Chondrocyte (in vitro differentiated cells): ENCODE results near the gene CAPN5. TPM values are rescaled to one million over a fixed set of nuclear protein-coding genes. Genes with fewer than 3 reads are reported as not detected.

ENCODE experiments used
- DNase-seq: peaks from one replicate; pipeline ENCODE4 v3.0.0; 2021; ENCODE audit warnings: mixed read lengths, low spot score
- H3K27ac Mint-ChIP-seq: one replicate; pipeline ENCODE4 v1.8.0; 2021; ENCODE audit warnings: mild to moderate bottlenecking, moderate library complexity, mixed read lengths; ENCODE audit not compliant: unreplicated experiment
- H3K27me3 Mint-ChIP-seq: 2 replicates; pipeline ENCODE4 v1.8.0; 2021; ENCODE audit warnings: low read depth, mixed read lengths
- H3K36me3 Mint-ChIP-seq: 2 replicates; pipeline ENCODE4 v1.8.0; 2021; ENCODE audit warnings: low read depth, mixed read lengths
- H3K4me1 Mint-ChIP-seq: 2 replicates; pipeline ENCODE4 v1.8.0; 2021; ENCODE audit warnings: low read depth, mild to moderate bottlenecking, mixed read lengths
- H3K4me3 Mint-ChIP-seq: one replicate; pipeline ENCODE4 v1.8.0; 2021; ENCODE audit warnings: mild to moderate bottlenecking, moderate library complexity, mixed read lengths; ENCODE audit not compliant: unreplicated experiment
- H3K9me3 Mint-ChIP-seq: 2 replicates; pipeline ENCODE4 v1.8.0; 2021; ENCODE audit warnings: low read depth, mixed read lengths
- total RNA-seq: library from RNA; stranded (reverse); gene quantifications from 3 replicates; pipeline ENCODE4 v1.2.1, GENCODE V29; 2021
- TF ChIP-seq, protein P1 (sequence below): fragments of 200-600 bp; sonication (generic); IDR thresholded peaks from 2 replicates; pipeline ENCODE4 v1.5.0; 2021; ENCODE audit warnings: antibody characterized with exemption, mild to moderate bottlenecking, moderate library complexity

The CAPN5 gene
- total RNA-seq, 1 donor from 2014 or later = 11.9 TPM

DNA sequence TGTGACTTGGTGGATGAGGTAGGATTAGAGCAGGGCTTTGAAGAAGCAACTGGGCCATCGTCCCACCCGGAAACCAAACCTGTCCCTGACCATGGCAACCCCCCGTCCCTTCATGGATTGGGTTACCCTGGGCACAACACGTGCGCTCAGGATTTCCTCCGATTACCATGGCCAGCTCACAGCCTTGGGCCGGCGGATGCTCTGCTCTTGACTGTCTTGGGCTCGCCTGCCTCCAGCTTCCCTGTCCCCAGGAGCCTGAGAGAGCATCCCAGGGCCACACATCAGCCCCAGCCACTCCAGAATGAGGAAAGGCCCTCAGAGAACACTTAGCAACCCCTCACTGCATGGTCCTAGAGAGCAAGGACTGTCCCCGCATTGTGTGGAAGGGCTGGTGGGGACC is 84.1 kb downstream of the CAPN5 start:
- Mint-ChIP-seq H3K9me3 (no peaks in the 10 kb centered on the region), H3K27ac (no peak overlapping the region), H3K27me3 (peaks cover 4% of the 10 kb centered on the region), H3K36me3 (no peaks in the 10 kb centered on the region), H3K4me1 (peaks cover 13% of the 10 kb centered on the region), H3K4me3 (no peak overlapping the region)
- TF ChIP-seq, protein P1, sequence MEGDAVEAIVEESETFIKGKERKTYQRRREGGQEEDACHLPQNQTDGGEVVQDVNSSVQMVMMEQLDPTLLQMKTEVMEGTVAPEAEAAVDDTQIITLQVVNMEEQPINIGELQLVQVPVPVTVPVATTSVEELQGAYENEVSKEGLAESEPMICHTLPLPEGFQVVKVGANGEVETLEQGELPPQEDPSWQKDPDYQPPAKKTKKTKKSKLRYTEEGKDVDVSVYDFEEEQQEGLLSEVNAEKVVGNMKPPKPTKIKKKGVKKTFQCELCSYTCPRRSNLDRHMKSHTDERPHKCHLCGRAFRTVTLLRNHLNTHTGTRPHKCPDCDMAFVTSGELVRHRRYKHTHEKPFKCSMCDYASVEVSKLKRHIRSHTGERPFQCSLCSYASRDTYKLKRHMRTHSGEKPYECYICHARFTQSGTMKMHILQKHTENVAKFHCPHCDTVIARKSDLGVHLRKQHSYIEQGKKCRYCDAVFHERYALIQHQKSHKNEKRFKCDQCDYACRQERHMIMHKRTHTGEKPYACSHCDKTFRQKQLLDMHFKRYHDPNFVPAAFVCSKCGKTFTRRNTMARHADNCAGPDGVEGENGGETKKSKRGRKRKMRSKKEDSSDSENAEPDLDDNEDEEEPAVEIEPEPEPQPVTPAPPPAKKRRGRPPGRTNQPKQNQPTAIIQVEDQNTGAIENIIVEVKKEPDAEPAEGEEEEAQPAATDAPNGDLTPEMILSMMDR = no peak
- DNase-seq = no peak

DNA sequence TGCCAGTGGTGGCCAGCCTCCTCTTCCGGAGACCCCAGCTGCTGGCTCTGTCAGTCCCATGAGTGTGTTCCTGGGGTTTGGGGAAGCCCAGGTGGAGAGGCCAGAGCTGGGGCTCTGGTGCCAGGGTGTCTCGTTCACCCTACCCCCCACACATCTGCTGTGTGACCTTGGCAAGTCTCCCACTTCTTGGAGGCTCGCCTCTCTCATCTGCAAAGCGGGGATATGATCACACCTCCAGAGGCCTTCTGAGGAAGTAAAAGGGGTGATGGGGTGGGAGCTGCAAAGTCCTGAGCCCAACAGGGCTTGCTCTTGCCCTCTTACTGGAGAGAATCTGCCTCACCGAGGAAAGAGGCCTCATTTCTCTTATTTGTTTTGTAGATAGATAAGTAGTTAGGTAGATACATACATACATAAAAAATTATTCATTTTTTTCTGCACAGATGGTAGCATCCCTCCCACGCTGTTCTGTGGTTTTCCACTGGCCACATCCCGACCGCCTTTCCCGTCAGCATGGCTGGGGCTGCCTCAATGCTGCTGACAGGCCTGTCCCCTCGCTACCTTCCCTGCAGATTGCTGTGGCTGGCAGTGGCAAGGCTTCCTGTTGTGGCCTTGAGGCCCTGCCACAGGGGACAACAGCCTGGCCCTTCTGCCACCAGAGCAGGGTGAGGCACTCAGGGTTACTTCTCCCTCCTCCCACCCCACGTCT is 85.2 kb downstream of the CAPN5 start:
- peaks cover 2% of the 10 kb centered on the region for H3K27me3 Mint-ChIP-seq
- no peak for DNase-seq
- TF ChIP-seq, protein P1 = no peak
- H3K4me3 Mint-ChIP-seq = no peak overlapping the region
- H3K36me3 Mint-ChIP-seq = no peaks in the 10 kb centered on the region
- no peaks in the 10 kb centered on the region for H3K9me3 Mint-ChIP-seq
- no peak overlapping the region for H3K27ac Mint-ChIP-seq
- peaks cover 13% of the 10 kb centered on the region for H3K4me1 Mint-ChIP-seq

DNA sequence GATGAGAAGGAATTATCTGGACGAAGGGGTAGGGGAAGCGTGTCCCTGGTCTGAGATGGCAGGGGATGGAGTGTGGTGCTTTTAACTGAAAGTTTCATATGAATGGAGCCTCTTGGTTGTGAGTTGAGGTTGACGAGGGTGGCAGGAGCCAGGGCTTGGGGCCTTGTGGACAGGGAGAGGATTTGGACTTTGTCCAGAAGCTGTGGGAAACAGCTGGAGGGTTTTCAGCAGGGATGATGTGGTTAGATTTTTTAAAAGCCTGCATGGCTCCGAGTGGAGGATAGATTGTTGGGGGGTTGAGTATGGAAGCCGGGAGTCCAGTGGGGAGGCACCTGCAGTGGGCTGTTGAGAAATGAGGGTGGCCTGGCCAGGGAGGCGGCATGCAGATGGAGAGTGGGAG is 86.1 kb downstream of the CAPN5 start:
- no peak for DNase-seq
- TF ChIP-seq, protein P1 = no peak
- peaks cover 2% of the 10 kb centered on the region for H3K27me3 Mint-ChIP-seq
- H3K9me3 Mint-ChIP-seq = no peaks in the 10 kb centered on the region
- no peak overlapping the region for H3K4me3 Mint-ChIP-seq
- H3K27ac Mint-ChIP-seq = no peak overlapping the region
- no peaks in the 10 kb centered on the region for H3K36me3 Mint-ChIP-seq
- H3K4me1 Mint-ChIP-seq = peaks cover 13% of the 10 kb centered on the region

DNA sequence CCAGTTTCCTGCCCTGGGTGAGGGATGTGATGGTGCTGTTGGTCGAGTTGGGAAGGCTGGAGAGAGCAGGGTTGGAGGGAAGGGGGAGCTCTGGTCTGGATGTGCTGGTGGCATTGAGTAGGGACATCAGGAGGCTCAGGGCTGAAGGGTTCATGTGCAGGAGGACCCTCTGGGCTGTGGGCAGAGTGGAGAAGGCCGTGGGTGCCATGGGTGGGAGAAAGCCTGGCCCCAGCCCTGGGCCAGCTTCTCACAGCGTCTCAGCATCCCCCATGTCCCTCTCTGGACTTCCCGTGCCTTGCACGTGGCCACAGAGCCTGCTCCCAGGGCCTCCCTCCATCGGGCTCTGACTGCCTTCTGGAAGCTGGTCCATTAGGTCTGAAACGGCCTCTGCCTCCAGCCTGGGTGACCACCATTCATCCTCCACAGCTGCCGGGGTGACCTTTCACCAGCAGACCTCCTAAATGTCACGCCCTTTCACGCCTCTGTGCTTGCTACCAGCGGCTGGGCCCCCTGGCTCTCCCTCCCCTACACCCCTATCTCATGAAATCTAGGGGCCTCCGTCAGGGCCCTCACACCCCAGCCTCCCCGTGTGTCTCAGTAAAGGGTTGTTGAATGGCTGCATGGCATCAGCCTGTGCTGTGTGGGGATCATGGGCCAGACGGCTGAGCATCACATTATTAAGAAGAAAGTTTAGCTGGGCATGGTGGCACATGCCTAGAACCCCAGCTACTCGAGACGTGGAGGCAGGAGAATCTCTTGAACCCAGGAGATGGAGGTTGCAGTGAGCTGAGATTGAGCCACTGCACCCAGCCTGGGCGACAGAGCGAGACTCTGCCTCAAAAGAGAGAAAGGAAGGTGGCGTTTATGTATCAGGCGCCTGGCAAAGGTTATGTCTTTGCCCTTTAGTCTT is 86.8 kb downstream of the CAPN5 start:
- no peaks in the 10 kb centered on the region for H3K36me3 Mint-ChIP-seq
- H3K4me1 Mint-ChIP-seq = peaks cover 10% of the 10 kb centered on the region
- H3K4me3 Mint-ChIP-seq = no peak overlapping the region
- no peak overlapping the region for H3K27ac Mint-ChIP-seq
- DNase-seq = no peak
- TF ChIP-seq, protein P1 = no peak
- peaks cover 6% of the 10 kb centered on the region for H3K27me3 Mint-ChIP-seq
- H3K9me3 Mint-ChIP-seq = no peaks in the 10 kb centered on the region

DNA sequence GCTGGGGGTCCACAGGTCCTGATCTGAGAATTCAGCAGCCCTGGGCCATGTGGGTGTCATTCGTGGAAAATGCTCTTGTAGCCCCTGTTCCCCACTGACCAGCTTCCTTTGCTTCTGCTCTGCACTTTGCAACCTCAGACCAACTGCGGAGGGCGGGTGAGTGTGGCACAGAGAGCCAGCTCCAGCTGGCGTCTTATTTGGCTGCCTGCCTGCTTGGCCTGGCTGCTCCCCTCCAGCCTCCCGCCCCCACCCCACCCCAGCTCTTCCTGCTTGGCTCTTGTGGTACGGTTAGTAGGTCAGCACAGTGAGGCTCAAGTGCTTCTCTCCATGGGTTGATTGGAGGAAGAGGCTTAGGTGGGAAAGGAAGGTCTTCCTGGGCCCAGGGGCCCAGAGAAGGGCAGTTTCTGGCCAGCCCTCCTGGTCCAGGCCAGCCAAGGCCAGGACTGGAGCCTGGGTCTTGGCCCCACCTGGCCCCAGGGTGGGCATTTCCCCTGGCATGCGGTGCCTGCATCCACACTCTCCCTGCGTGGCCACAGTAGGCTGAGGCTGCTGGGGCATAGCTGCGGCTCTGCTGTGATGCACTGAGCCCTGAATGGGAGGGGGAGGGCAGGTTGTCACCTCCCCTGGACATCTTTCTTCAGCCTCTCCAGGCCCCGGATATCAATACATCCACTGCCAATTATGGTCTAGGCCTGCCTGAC is 87.8 kb downstream of the CAPN5 start:
- no peak for DNase-seq
- TF ChIP-seq, protein P1 = no peak
- Mint-ChIP-seq H3K27ac (no peak overlapping the region), H3K36me3 (no peaks in the 10 kb centered on the region), H3K27me3 (peaks cover 12% of the 10 kb centered on the region), H3K4me1 (peaks cover 10% of the 10 kb centered on the region), H3K4me3 (no peak overlapping the region), H3K9me3 (no peaks in the 10 kb centered on the region)
